ENCODE data around the gene C2CD5. TPM values are rescaled to one million over a fixed set of nuclear protein-coding genes. Genes with fewer than 3 reads are reported as not detected.

C2CD5 gene
- total and polyA plus RNA-seq, 8 donors, result 34.4 to 98.3 (median 75.6) TPM

DNA sequence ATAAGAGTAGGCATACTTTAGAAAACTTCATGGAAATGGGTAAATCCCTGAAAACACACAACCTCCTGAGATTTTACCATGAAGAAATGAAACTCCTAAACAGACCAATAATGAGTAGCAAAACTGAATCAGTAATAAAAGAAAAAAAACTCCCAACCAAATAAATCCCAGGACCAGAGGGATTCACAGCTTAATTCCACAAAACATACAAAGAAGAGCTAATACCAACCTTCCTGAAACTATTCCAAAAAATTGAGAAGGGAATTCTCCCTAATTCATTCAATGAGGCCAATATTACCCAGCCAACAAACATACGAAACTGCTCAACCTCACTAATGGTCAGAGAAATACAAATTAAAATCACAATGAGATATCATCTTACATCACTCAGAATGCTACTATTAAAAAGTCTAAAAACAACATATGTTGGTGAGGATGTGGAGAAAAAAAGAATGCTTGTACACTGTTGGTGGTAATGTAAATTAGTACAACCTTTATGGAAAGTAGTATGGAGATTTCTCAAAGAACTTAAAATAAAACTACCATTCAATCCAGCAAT lies 112.6 kb downstream of the C2CD5 start:
- ATAC-seq, result no peak
- intact Hi-C loops (cut with DNase I), result no loop called here
- Histone ChIP-seq H3K27me3 (no peaks in the 10 kb centered on the region), H3K9me3 (no peaks in the 10 kb centered on the region), H3K4me3 (no peak overlapping the region), H3K36me3 (no peaks in the 10 kb centered on the region), H3K4me1 (no peaks in the 10 kb centered on the region), H3K27ac (no peak overlapping the region)
- TF ChIP-seq, protein P1, sequence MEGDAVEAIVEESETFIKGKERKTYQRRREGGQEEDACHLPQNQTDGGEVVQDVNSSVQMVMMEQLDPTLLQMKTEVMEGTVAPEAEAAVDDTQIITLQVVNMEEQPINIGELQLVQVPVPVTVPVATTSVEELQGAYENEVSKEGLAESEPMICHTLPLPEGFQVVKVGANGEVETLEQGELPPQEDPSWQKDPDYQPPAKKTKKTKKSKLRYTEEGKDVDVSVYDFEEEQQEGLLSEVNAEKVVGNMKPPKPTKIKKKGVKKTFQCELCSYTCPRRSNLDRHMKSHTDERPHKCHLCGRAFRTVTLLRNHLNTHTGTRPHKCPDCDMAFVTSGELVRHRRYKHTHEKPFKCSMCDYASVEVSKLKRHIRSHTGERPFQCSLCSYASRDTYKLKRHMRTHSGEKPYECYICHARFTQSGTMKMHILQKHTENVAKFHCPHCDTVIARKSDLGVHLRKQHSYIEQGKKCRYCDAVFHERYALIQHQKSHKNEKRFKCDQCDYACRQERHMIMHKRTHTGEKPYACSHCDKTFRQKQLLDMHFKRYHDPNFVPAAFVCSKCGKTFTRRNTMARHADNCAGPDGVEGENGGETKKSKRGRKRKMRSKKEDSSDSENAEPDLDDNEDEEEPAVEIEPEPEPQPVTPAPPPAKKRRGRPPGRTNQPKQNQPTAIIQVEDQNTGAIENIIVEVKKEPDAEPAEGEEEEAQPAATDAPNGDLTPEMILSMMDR (IDR thresholded peaks at IDR 0.05), result no peak
- DNase-seq, result no peak

DNA sequence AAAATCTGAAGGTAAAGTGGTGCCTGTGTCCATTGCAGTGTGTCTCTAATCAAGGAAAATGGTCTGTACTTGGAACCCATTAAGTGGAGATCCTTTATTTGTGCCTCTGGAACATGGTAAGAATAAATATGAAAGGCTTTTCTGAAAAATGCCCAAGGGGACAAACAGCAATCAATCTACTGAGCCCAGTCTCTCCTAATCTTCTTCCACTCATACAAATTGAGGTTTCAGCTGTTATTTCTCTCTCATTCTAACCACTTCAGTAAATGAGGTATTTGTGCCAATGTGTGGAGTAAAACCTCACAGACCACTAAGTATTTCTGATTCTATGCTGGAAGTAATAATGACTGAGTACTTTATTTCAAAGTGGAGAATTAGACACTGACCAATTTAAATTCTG lies 127.5 kb downstream of the C2CD5 start:
- no peak for DNase-seq
- TF ChIP-seq, protein P1 (IDR thresholded peaks at IDR 0.05), result no peak
- ATAC-seq, result no peak
- no peaks in the 10 kb centered on the region for H3K36me3 ChIP-seq
- H3K9me3 ChIP-seq, result no peaks in the 10 kb centered on the region
- no peaks in the 10 kb centered on the region for H3K27me3 ChIP-seq
- intact Hi-C loops (cut with DNase I), result no loop called here
- H3K4me3 ChIP-seq, result no peak overlapping the region
- H3K4me1 ChIP-seq, result no peaks in the 10 kb centered on the region
- no peak overlapping the region for H3K27ac ChIP-seq

DNA sequence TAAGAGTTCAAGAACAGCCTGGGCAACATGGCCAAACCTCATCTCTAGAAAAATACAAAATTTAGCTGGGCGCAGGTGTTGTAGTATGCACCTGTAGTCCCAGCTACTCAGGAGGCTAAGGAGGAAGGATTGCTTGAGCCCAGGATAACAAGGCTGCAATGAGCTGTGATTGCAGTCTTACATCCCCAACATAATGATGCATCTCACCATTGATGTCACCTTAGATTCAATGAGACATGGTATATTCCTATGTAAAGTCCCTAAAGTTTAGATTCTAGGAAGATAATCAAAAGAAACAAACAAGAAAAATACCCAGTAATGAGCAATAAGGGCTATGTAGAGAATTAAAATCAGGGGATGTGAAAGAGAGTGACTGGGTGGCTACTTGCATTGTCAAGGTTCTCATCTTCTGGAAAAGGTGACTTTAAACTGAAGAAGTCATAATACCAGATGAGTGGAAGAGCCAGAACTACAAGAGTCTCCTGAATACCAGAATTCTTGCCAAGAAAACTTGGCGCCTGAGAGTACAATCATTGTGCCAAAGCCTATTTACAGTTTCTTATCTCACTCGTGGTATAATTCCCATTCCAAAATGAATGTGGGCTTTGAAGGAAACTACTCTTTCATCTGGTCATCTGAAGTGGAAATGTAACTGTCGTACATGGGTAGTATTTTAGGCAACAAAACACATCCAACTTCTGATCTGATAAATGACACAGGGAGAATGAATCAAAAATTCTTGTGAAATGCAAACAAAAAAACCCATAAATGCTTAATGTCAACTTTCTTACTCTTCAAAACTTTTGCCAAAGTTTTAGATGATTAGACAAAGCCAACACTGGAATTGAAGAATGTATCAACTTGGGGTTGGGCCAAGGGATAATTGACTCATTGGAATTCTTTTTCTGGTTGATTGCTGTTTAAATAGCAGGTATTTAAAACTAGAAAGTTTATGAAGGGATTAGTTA lies 128.7 kb downstream of the C2CD5 start:
- ATAC-seq (peak; percentile 71), DNase-seq (peak in 1 of 4 donors; percentile 26)
- Histone ChIP-seq H3K36me3 (no peaks in the 10 kb centered on the region), H3K27ac (no peak overlapping the region), H3K9me3 (no peaks in the 10 kb centered on the region), H3K27me3 (no peaks in the 10 kb centered on the region), H3K4me3 (no peak overlapping the region), H3K4me1 (no peaks in the 10 kb centered on the region)
- TF ChIP-seq, protein P1 (IDR thresholded peaks at IDR 0.05), result no peak
- intact Hi-C loops (cut with DNase I), result no loop called here

DNA sequence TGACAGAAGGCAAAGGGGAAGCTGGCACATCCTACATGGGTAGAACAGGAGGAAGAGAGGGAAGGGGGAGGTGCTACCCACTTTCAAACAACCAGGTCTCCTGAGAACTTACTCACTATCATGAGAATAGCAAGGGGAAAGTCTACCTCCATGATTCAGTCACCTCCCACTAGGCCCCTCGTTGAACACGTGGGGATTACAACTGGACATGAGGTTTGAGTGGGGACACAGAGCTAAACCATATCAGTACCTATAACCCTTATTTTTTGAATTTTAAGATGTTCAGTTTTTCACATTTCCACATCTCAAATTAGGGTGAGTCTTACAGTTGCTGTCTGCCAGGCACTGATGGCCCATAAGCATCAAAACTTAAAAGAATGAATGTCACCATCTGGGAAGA lies 129.6 kb downstream of the C2CD5 start:
- DNase-seq (no peak), ATAC-seq (no peak)
- peaks cover 0 to 4% of the 10 kb centered on the region in 2 donors for H3K4me1 ChIP-seq
- no peak overlapping the region for H3K27ac ChIP-seq
- H3K9me3 ChIP-seq, result no peaks in the 10 kb centered on the region
- TF ChIP-seq, protein P1 (IDR thresholded peaks at IDR 0.05), result no peak
- H3K4me3 ChIP-seq, result no peak overlapping the region
- intact Hi-C loops (cut with DNase I), result no loop called here
- no peaks in the 10 kb centered on the region for H3K27me3 ChIP-seq
- no peaks in the 10 kb centered on the region for H3K36me3 ChIP-seq

DNA sequence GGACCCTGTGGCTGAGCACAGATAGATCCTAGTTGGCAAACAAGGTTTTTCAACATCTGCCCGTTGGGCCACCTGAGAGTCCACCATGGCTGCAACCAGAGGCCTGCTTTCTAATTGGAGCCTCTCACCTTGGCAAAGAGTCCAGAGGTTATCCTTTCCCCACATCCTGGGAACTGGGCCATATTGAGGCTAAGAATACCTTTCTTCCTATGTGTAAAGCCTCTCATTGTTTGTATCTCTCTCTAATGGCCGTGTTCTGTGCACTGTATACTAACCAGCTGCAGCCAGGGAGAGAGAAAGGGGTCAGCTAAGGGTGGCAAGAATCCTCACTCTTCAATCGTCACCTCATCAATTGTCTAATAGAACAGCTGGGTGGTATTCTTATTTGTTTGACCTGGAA lies 130.8 kb downstream of the C2CD5 start:
- no peak for DNase-seq
- Histone ChIP-seq H3K4me1 (peaks cover 5 to 14% of the 10 kb centered on the region in 2 donors), H3K4me3 (no peak overlapping the region), H3K9me3 (no peaks in the 10 kb centered on the region), H3K27ac (no peak overlapping the region), H3K36me3 (no peaks in the 10 kb centered on the region), H3K27me3 (no peaks in the 10 kb centered on the region)
- ATAC-seq, result no peak
- TF ChIP-seq, protein P1 (IDR thresholded peaks at IDR 0.05), result no peak
- intact Hi-C loops (cut with DNase I), result no loop called here
